GM21528 (cell line): ENCODE measurements around the gene KLHL13.
"Not testable (repeated sequence)": the region's sequence is repeated elsewhere in the genome, so short reads cannot be mapped to it uniquely, and the experiment has no call there.

Experiments
- ATAC-seq: cut with Tn5 transposase; IDR thresholded peaks from one replicate; pipeline ENCODE4 v1.9.1; 2021; ENCODE audit warnings: mild to moderate bottlenecking, moderate library complexity; ENCODE audit not compliant: unreplicated experiment, low FRiP score

Gene KLHL13

DNA sequence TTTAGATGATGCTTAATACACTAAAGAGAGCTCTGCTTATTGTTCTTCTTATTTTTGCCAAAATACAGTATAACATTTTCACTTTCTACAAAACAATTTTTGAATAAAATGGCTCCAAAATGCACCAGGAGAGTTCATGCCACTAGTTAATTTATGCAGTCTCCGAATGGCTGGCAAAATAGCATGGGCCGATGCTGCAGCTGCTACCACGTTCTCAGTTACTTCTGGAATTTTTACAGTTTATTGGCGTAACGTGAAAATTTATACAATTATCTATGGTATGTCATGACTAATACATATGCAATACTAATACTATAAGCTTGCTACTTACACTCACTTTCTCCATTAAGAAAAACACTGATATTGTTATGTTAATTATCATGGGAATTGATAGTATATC is 16.5 kb downstream of the KLHL13 start:
- ATAC-seq = no peak

DNA sequence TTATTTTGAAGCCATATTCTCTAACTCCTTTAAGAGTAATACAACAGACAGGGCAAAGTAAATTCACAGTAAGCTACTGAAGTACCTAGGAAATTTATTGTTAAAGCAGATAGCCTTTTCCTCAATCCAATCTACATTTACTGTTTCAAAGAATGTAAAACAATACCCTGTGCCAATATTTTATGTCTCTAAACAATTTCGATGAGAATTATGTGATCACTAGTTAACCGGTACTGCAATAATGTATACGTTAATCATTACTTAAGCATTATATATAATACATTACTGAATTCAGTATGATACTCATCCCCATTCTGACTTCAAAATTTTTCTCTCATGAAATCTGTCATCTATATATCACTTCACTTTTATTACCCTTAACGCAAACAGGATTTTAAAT is 28.5 kb downstream of the KLHL13 start:
- no peak for ATAC-seq

DNA sequence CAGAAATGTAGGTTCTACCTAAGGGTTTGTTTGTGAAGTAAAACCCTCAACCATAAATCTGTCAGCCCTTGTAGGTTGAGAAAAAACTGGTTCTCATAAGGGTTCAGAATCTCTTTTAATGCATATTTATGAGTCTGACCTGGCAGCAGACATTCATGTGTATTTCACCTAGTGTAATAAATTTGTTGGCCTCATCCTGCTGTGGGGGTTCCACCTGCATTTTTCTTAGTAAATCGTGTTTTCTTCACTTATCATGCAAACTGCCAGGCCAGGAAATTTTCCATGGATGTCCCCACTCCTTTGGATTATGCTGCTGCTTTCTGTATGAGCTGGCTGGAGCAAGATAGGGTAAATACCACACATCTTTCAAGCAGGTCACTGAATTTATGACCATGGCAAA is 42.4 kb downstream of the KLHL13 start:
- no peak for ATAC-seq

DNA sequence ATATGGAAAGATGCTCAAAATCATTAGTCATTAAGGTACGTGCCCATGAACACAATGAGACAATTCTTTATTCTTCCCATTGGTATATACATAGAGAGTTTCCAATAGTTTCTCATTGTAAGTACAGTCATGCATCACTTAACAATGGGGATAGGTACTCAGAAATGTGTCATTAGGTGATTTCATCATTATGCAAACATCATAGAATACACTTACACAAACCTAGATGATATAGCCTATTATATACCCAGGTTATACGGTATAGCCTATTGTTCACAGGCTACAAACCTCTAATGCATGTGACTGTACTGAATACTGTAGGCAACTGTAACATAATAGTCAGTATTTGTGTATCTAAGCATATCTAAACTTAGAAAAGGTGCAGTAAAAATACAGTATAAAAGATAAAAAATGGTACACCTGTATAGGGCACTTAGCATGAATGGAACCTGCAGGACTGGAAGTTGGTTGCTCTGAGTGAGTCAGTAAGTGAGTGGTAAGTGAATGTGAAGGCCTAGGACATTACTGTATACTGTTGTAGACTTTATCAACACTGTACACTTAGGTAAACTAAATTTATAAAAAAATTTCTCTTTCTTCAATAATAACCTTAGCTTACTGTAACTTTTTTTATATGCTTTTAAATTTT is 49.6 kb downstream of the KLHL13 start:
- no peak for ATAC-seq

DNA sequence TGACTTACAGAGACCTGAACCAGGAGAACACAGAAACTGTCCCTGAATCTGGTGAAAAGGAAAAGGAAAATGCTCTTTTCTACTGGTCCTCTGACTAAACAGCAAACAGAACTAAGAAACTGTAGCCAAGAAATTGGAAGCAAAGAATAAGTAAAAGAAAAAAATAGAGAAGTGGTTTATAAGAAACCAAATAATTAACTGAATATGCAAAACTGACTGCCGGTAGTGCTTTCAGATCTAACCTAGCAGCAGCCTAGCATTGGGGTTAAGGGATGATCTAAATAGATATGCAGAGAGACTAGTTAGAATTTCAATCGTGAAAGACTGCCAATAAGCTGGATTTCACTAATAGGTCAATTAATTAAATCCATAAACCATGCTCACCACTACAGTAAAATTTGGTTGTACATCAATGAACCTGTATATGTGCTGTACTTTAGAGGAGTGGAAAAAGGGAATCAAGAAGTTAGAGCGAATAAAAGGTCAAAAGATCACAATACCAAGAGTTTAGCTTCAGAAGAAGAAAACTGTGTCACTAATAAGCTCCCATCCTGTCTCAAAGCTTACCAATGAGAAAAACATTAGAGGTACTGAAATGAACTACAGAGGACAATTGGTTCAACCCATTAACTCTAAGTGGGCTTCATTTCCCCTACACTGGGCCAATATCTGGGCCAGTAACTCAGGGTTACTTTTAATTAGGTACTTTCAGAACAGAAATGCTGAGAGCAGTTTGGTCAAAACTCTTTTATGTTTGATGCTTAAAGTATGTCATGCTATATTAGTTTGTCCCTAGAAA is 53.6 kb downstream of the KLHL13 start:
- peak; percentile 93 for ATAC-seq

DNA sequence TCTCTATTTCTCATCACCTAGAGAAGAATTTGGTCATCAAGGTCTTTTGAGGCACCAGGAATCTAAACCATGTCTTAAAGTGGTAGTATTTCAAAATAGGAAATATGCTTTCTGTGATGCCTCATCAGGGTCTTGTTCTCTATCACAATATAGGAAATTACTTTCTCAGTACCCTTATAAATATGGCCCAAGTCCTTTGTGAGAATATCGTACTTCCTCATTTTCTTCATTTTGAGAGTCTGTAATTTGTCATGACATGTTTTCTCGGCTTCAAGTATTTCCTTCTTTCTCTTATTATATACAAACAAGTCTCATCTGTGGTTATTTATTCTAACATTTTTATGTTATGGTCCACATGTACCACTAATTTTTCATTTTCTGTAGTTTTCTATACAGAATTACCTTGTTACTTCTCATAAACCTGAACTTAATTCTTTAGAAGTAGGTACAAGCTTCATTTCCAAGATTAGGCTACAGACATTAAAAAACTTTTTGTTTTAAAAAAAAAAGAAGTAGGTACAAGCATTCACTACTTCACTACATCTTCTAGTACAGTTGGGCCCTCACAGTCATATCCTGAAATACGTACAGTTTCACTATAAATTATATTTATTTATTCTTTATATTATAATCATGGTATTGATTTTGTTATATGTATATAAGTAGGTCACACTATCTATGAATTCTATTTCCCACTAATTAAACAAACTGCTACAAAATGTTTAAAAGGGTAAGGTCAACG is 54.4 kb downstream of the KLHL13 start:
- peak; percentile 58 for ATAC-seq

DNA sequence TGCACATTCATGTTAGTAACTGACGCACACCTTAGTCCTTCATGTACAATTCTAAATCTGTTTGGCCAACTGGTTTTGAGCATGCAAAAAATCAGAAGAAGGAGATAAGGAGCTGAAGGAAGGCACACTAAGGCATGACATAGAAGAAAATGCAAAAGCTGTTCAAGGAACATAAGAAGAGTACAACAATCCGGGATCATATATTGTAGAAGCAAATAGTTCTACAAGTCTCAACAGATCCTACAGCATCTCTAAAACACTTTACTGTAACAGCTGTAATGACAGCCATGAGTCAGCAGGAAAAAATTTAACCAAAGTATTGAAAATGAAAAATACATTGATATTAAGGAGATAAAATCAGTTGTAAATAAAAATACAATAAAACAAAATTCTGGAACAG is 57.7 kb downstream of the KLHL13 start:
- ATAC-seq = no peak

DNA sequence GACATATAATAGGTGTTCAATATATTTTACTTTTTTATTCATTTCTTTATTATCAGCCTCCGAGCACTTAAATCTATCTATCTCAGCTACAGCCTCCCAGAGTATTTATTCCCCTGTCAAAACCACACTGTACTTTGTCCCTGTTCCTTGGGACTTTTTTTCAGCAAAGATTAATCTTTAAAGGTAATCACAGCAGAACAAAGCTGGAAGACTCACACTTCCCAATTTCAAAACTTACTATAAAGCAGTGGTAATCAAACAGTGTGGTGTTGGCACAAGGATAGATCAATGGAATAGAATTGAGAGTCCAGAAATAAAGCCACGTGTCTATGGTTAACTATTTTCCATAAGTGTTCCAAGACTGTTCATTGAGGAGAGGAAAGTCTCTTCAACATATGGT is 59.7 kb downstream of the KLHL13 start:
- ATAC-seq = no peak

DNA sequence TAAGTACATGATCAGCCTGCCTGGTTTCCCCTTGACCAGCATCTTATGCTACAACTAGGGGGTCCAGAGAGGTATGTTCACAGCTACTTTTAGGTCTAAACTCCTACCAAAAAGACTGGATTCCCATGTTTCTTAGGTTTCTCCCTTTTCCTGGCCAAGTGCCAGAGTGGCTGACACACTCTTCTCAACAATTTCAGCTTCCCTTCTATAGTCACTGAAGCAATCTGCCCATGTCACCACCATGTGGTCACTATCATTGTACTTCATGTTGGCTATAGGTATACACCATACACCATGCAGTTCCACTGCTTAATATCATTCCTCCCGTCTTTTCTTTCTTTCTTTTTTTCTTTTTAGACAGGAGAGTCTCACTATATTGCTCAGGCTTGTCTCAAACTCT is 66.9 kb downstream of the KLHL13 start:
- no peak for ATAC-seq

DNA sequence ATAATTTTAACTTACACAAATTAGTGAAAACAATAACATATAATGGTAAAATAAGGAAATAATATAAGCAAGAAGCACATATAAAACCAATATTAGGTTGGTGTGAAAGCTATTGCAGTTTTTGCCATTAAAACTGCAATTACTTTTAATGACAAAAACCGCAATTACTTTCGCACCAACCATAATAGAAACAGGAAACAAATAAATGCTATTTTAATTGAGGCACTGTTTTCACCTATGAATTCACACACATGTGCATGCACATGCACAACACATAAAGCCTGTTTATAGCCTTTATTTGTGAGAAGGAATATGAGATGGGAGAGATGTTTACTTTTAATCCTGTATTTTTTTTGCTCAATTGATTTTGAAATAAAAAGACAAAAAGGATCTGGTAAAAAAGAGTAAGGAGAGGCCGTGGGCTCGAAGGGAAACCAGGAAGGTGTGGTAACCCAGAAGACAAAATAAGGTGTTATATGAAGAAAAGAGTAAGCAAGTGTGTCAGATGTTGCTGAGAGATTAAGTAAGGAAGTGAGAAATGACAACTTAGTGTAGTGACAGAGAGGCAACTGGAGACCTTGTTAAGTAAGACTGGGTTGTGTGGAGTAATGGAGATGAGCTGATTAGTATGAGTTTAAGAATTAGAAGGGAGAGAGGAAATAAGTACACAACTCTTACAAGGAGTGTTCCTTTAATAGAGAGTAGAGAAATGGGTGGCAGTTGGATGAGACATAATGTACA is 69.0 kb downstream of the KLHL13 start:
- peak; percentile 55 for ATAC-seq

DNA sequence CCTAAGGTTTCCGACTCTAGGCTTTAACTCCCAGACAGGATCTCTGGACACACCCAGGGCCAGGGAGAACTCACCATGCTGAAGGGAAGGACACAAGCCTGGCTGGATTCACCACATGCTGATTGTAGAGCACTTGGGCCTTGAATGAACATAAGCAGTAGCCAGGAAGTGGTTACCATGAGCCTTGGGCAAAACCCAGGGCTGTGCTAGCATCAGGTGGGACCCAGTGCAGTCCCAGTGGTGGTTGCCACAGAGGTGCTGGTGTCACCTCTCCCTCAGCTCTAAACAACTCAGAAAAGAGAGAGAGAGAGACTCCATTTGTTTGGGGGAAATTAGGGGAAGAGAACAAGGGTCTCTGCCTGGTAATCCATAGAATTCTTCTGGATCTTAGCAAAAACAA is 77.0 kb downstream of the KLHL13 start:
- ATAC-seq = no peak

DNA sequence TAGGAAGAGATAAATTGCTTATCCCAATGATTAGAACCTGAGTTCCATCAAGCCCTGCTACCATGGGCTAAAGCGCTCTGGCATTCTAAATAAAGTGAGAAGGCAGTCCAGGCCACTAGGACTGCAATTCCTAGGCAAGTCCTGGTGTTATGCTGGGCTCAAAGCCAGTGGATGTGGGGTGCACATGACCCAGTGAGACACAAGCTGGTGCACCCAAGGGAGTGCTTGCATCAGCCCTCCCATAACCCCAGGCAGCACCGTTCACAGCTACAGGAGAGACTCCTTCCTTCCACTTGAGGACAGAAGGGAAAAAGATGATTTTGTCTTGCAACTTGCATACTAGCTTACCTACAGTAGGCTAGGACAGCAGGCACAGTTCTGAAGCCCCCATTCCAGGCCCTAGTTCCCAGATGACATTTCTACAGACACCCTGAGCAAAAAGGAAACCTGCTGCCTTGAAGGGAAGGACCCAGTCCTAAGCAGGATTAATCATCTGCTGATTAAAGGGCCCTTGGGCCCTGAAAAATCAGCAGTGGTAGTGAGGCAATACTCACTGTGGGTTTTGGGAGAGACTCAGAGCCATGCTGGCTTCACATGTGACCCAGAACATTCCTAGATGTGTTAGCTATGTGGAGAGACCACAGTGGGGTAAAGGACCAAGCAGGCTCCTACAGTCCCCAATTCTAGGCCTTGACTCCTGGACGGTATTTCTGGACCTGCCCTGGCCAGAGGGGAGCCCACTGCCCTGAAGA is 77.8 kb downstream of the KLHL13 start:
- no peak for ATAC-seq

DNA sequence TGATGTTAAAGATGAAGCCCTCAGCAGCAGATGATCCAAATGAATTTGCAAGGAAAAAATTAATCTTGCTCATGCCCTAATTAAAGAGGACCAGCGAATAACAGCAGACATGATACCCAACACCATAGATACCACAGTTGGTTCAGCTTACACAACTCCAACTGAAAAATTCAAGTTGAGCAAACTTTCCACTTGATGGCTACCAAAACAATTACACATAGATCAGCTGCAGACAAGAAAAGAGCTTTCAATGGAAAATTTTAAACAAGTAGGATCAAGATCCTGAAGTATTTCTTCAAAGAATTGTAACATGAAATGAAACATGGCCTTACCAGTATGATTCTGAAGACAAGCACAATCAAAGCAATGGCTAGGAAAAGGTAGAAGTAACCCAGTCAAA is 90.0 kb downstream of the KLHL13 start:
- ATAC-seq = no peak

DNA sequence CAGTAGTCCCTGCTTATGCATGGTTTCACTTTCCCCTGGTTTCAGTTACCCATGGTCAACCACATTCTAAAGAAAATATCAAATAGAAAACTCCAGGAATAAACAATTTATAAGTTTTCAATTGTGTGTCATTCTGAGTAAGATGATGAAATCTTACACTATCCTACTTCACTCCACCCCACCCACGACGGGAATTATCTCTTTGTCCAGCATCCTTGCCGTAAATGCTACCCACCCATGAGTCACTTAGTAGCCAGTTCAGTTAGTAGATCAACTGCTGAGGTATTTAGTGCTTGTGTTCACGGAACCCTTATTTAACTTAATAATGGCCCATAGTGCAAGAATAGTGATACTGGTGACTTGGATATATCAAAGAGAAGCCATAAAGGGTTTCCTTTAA is 91.4 kb downstream of the KLHL13 start:
- ATAC-seq = no peak

DNA sequence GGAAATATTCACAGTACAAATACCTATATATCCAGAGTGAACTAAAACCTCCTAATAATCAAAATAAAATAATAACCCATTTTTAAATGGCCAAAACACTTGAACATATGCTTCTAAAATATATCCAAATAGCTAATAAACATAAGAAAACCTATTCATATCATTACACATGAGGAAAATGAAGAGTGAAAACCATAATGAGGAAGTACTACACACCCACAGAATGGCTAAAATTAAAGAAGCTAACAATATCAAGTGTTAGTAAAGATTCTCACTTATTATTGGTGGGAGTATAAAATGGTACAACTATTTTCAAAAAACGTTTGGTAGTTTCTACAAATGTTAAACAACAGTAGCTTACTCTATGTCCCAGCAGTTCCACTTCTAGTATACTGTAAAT is 92.1 kb downstream of the KLHL13 start:
- no peak for ATAC-seq

DNA sequence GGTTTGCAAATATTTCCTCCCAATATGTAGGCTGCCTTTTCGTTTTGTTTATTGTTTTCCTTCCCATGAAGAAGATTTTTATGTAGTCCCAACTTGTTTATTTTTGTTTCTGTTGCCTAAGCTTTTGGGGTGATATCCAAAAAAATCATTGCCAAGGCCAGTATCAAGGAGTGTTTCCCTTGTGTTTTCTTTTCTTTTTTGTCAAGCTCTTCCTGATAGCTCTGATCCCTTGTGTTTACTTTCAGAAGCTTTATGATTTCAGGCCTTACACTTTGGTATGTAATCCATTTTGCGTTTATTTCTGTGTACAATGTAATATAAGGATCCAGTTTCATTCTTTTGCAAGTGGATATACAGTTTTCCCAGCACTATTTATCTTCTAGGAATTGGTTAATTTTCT is 93.9 kb downstream of the KLHL13 start:
- no peak for ATAC-seq

DNA sequence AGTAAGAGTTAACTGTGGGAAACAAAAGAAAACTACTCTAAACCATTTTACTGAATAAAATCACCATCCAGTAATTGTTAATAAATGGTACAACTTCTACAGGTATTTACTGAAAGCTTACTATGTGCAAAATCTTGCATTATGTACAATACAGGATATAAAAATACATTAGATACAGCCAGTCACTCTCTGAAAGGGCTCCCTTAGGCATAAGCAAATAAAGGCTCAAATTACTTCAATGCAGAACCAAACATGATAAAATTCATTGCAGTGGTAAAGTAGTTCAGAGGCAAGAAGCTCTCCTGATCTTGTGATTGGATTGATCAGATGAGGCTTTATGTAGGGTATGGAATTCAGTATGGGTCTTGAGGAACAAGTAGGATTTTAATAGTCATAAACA is 100.2 kb downstream of the KLHL13 start:
- no peak for ATAC-seq

DNA sequence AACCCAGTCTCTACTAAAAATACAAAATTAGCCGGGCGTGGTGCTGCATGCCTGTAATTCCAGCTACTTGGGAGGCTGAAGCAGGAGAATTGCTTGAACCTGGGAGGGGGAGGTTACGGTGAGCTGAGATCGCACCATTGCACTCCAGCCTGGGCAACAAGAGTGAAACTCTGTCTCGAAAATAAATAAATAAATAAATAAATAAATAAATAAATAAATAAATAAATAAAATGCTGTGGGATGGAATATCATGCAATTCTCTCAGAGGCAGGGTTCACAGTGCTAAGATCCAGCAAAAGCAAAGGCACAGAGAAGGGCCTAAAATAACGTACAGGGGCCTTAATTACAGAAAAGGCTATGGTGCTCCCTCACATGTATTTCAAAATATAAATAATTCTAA is 114.2 kb downstream of the KLHL13 start:
- ATAC-seq = not testable (repeated sequence)

DNA sequence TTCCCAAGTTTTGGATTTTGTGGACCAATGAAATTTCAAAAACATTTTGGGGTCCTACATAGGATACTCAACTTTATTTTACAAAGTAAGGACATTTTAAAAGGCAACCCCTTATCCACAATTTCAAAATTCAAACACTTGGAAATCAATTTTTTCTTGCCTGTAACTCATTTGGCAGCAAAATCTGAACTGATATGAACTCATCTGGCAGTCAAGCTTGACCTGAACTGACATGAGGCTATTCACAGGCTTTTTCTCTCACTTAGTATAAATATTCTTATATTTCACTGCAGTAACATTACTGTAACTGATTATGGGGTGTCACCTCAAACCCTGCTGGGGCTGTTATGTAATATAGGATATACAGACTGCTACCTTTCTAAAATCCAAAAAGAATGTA is 116.1 kb downstream of the KLHL13 start:
- ATAC-seq = no peak

DNA sequence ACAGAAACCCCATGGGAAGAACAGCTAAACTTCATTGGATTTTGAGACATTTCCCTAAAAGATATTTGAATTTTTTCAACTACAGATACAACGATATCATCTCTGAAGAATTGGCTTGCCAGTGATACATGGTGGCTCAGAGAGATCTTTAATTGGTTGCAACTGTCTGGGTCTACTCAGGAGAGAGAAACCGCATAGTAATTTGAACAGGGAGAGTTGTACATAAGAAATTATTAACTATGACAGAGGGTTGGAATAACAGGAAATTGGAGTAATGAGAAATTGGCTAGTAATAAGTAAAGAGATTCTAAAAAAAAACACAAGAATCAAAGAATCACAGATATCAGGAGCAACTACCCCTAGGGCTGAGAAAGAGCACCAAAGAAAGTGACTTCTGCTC is 118.4 kb downstream of the KLHL13 start:
- no peak for ATAC-seq
